Endothelial cell of umbilical vein (primary cell): ENCODE measurements around the gene ZRANB2.

Source experiments
- CTCF ChIP-seq, 2 donors: IDR thresholded peaks; 1 replicate in 1 of 2; 2 replicates in 1 of 2; pipeline ENCODE4 v1.5.1; 2011; ENCODE audit warnings: low read length in 2 of 2, mild to moderate bottlenecking in 2 of 2, moderate library complexity in 2 of 2, control low read depth in 1 of 2, inconsistent platforms in 1 of 2, low read depth in 1 of 2; ENCODE audit not compliant: insufficient read depth in 1 of 2; ENCODE audit errors: extremely low read depth in 1 of 2
- POLR2A ChIP-seq: IDR thresholded peaks from 2 replicates; pipeline ENCODE4 v1.6.1; 2012; ENCODE audit warnings: low read depth, mild to moderate bottlenecking, control low read depth, low read length

GRCh38 chr1:71044833-71045232 lies 36.0 kb downstream of the ZRANB2 start:
- TF ChIP-seq CTCF (IDR thresholded peaks at IDR 0.05; ENCODE audit: extremely low read depth in 1 of 2, insufficient read depth in 1 of 2, low read depth in 1 of 2, low read length in 2 of 2), result no peak
- TF ChIP-seq POLR2A, result no peak
